Psoas muscle (tissue), 8 donors: Measurements from ENCODE around the gene KMT5B. TPM values are rescaled to one million over a fixed set of nuclear protein-coding genes. Genes with fewer than 3 reads are reported as not detected.
A peak's percentile ranks its signal among the peaks of the same experiment; 100 is the strongest.

Experiments
- ATAC-seq, 4 donors: fragments of 200-7000 bp; cut with Tn5 transposase; one replicate each; pipeline ENCODE4 v1.9.1; 2020; ENCODE audit warnings: moderate library complexity in 3 of 4, mild to moderate bottlenecking in 2 of 4
- DNase-seq, 2 donors: peaks; one replicate each; pipeline ENCODE4 v3.0.0-alpha.2; 2020
- H3K27ac ChIP-seq: fragments of 200-600 bp; one replicate; pipeline ENCODE4 v1.8.0; 2022
- H3K27me3 ChIP-seq, 3 donors: fragments of 200-600 bp in 1 of 3; one replicate each; pipeline versions ENCODE4 v1.6.1 to v1.8.0; 2013 to 2022; ENCODE audit warnings: low read length in 2 of 3, mild to moderate bottlenecking in 2 of 3, moderate library complexity in 1 of 3; ENCODE audit not compliant: insufficient read depth in 3 of 3
- H3K36me3 ChIP-seq, 2 donors: fragments of 200-600 bp in 1 of 2; one replicate each; pipeline versions ENCODE4 v1.6.1 to v1.8.0; 2013 to 2022; ENCODE audit warnings: low read depth in 1 of 2, mild to moderate bottlenecking in 1 of 2, moderate library complexity in 1 of 2; ENCODE audit not compliant: insufficient read depth in 1 of 2
- H3K4me1 ChIP-seq: fragments of 200-600 bp; one replicate; pipeline ENCODE4 v1.8.0; 2022
- H3K4me3 ChIP-seq: fragments of 200-600 bp; one replicate; pipeline ENCODE4 v1.8.0; 2022; ENCODE audit warnings: mild to moderate bottlenecking
- H3K9me3 ChIP-seq: fragments of 200-600 bp; one replicate; pipeline ENCODE4 v1.8.0; 2022
- CTCF ChIP-seq: fragments of 200-600 bp; IDR thresholded peaks from one replicate; pipeline ENCODE4 v1.8.0; 2022; ENCODE audit warnings: antibody characterized with exemption
- WGBS, 3 donors: extraction: QIAGEN DNeasy Blood & Tissue Kit; methylation state at CpG; one replicate each; pipeline versions ENCODE4 v1.1.6 to v1.1.7; 2013; 5-methylcytosine and 5-hydroxymethylcytosine counted together
- intact Hi-C, 2 donors: fragments of 100-400 bp; cut with DNase I; formaldehyde crosslinking; loops; one replicate each; pipeline versions ENCODE4 v1.11.0 to v1.14.2; 2022
- polyA plus RNA-seq, 3 donors: library from polyadenylated mRNA; stranded (reverse); fragments of 200-250 nt; gene quantifications; one replicate each; pipeline ENCODE4 v1.2.3, GENCODE V29; 2013
- total RNA-seq, 4 donors: library from RNA; stranded (reverse); fragmentation: NEBNext Ultra II Directional in 2 of 4; extraction: Animal tissue kit (Norgen Biotek cat#: 25700) in 2 of 4; gene quantifications; one replicate each; pipeline versions ENCODE4 v1.2.1 to v1.2.4, GENCODE V29; 2021 to 2023
- donor health status: healthy with polysubstance abuse.
- donor health status: DM: no; HTN: no; CAD: no; lungs with moderate emphysema.
- donor health status: Bipolar disorder and iron deficiency.
- donor health status: healthy.
- donor health status: DM: yes; HTN: yes; CAD: no.
- donor health status: DM: no; HTN: no; CAD: no.
- donor health status: DM: no; HTN: no; CAD: no.
- donor health status: DM: yes; HTN: yes; CAD: no.

The KMT5B gene
- total and polyA plus RNA-seq, 7 donors = 9.8 to 27.6 (median 18.1) TPM

GRCh38 chr11:68133761-68134160 is 79.3 kb downstream of the KMT5B start:
- ATAC-seq (no peak), DNase-seq (no peak)
- no peak overlapping the region for H3K27ac ChIP-seq
- peaks cover 5% of the 10 kb centered on the region for H3K4me1 ChIP-seq
- H3K36me3 ChIP-seq = no peaks in the 10 kb centered on the region
- 80 to 84% (median 81%) methylated on average over 2 of the region's 2 CpGs for WGBS, 3 donors
- no peaks in the 10 kb centered on the region for H3K27me3 ChIP-seq
- no peak for TF ChIP-seq CTCF
- no peak overlapping the region for H3K4me3 ChIP-seq
- intact Hi-C loops = no loop called here
- H3K9me3 ChIP-seq = no peaks in the 10 kb centered on the region

GRCh38 chr11:68130121-68130520 is 83.0 kb downstream of the KMT5B start:
- 74 to 96% (median 87%) methylated on average over 1 of the region's 1 CpG for WGBS, 3 donors
- ATAC-seq = no peak
- peaks cover 6% of the 10 kb centered on the region for H3K4me1 ChIP-seq
- DNase-seq = no peak
- H3K27ac ChIP-seq = no peak overlapping the region
- no peak for TF ChIP-seq CTCF
- no peaks in the 10 kb centered on the region for H3K9me3 ChIP-seq
- intact Hi-C loops = no loop called here
- H3K36me3 ChIP-seq = no peaks in the 10 kb centered on the region
- H3K4me3 ChIP-seq = no peak overlapping the region
- no peaks in the 10 kb centered on the region for H3K27me3 ChIP-seq

DNA sequence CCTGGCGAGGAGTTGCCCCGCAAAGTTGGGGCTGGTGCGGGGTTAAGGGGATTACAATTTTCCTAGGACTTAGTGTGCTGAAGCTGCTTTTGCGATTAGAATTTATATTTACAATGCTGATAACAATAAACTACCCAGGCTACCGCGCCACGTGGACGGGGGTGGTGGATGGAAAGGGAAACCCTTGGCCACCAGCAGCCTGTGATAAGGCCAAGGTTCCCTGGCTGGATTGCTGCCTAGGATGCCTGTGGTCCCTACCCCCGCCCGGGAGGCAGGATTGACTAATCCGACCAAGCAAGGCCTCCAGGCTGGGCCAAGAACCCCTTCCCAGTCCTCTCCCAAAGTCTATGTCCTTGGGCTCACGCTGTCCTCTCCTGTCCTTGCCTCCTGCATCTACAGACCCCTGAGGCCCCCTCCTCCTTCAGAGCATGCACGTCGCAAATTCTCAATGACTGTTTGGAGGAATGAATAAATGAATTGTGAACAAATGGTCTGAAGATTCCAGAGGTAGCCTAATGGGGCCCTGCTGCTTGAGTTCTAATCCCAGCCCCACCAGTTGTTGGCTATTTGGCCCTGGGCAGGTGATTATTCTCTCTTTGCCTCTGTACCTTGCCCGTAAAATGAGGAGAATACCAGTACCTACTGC is 84.3 kb downstream of the KMT5B start:
- intact Hi-C loops = loop anchor here in 1 of 2 donors (5.0 kb wide), 1 partner anchor 97 kb away; the partner anchor contains the start of gene NDUFS8
- 22% methylated on average over 14 to 15 of the region's 15 CpGs for WGBS, 3 donors
- Histone ChIP-seq H3K36me3 (no peaks in the 10 kb centered on the region), H3K27me3 (no peaks in the 10 kb centered on the region), H3K27ac (peak overlapping the region; percentile 61), H3K9me3 (no peaks in the 10 kb centered on the region), H3K4me3 (peak overlapping the region; percentile 77), H3K4me1 (peaks cover 6% of the 10 kb centered on the region)
- TF ChIP-seq CTCF = no peak
- ATAC-seq (peak; percentile 58 to 73 (median 64)), DNase-seq (peak; percentile 65 to 68)

GRCh38 chr11:68127714-68128681 is 85.1 kb downstream of the KMT5B start:
- DNase-seq (peak; percentile 46 to 67), ATAC-seq (peak; percentile 46 to 80 (median 64))
- no peaks in the 10 kb centered on the region for H3K27me3 ChIP-seq
- intact Hi-C loops = loop anchor here in 1 of 2 donors (5.0 kb wide), 1 partner anchor 96 kb away; the partner anchor contains the start of gene NDUFS8
- no peak for TF ChIP-seq CTCF
- no peaks in the 10 kb centered on the region for H3K36me3 ChIP-seq
- no peaks in the 10 kb centered on the region for H3K9me3 ChIP-seq
- H3K4me3 ChIP-seq = peak overlapping the region; percentile 77
- H3K27ac ChIP-seq = peak overlapping the region; percentile 61
- WGBS, 3 donors = 13 to 17% (median 16%) methylated on average over 37 to 48 of the region's 48 CpGs
- peaks cover 6% of the 10 kb centered on the region for H3K4me1 ChIP-seq
